IPS-18a (cell line): Measurements from ENCODE around the gene RAP1A.

ENCODE experiments used
- H3K27ac ChIP-seq: one replicate; pipeline ENCODE4 v1.5.1; 2013; ENCODE audit warnings: low read length
- H3K27me3 ChIP-seq: one replicate; pipeline ENCODE4 v1.6.1; 2013; ENCODE audit warnings: mild to moderate bottlenecking, low read length; ENCODE audit not compliant: control insufficient read depth, insufficient read depth
- H3K36me3 ChIP-seq: one replicate; pipeline ENCODE4 v1.6.1; 2013; ENCODE audit warnings: low read depth, low read length; ENCODE audit not compliant: control insufficient read depth
- H3K4me1 ChIP-seq: one replicate; pipeline ENCODE4 v1.6.1; 2013; ENCODE audit warnings: low read depth, low read length; ENCODE audit not compliant: control insufficient read depth
- H3K4me3 ChIP-seq: one replicate; pipeline ENCODE4 v1.5.1; 2013; ENCODE audit warnings: low read length
- H3K9ac ChIP-seq: one replicate; pipeline ENCODE4 v1.6.1; 2013; ENCODE audit warnings: mild to moderate bottlenecking, low read length, moderate library complexity
- H3K9me3 ChIP-seq: one replicate; pipeline ENCODE4 v1.6.1; 2013; ENCODE audit warnings: low read depth, low read length; ENCODE audit not compliant: control insufficient read depth

Gene RAP1A

GRCh38 chr1:111586112-111586511, 33.5 kb upstream of the RAP1A start:
- Histone ChIP-seq H3K4me1 (no peaks in the 10 kb centered on the region), H3K4me3 (no peak overlapping the region), H3K36me3 (no peaks in the 10 kb centered on the region), H3K27me3 (no peaks in the 10 kb centered on the region), H3K9me3 (no peaks in the 10 kb centered on the region), H3K9ac (no peak overlapping the region), H3K27ac (no peak overlapping the region)

- H3K36me3 ChIP-seq = no peaks in the 10 kb centered on the region
- no peaks in the 10 kb centered on the region for H3K27me3 ChIP-seq
- H3K9me3 ChIP-seq = no peaks in the 10 kb centered on the region
- H3K4me1 ChIP-seq = peaks cover 4% of the 10 kb centered on the region
- no peak overlapping the region for H3K4me3 ChIP-seq
- H3K9ac ChIP-seq = no peak overlapping the region
- H3K27ac ChIP-seq = no peak overlapping the region
These were observed 31.9 kb upstream of the RAP1A start for GRCh38 chr1:111587509-111588174.

- Histone ChIP-seq H3K4me1 (peaks cover 10% of the 10 kb centered on the region), H3K9ac (no peak overlapping the region), H3K36me3 (no peaks in the 10 kb centered on the region), H3K4me3 (no peak overlapping the region), H3K27me3 (no peaks in the 10 kb centered on the region), H3K27ac (no peak overlapping the region), H3K9me3 (no peaks in the 10 kb centered on the region)
These were observed 27.7 kb upstream of the RAP1A start for GRCh38 chr1:111591937-111592336.

GRCh38 chr1:111592389-111593361, 26.9 kb upstream of the RAP1A start:
- no peaks in the 10 kb centered on the region for H3K9me3 ChIP-seq
- no peak overlapping the region for H3K9ac ChIP-seq
- no peaks in the 10 kb centered on the region for H3K36me3 ChIP-seq
- H3K27me3 ChIP-seq = no peaks in the 10 kb centered on the region
- no peak overlapping the region for H3K27ac ChIP-seq
- peaks cover 10% of the 10 kb centered on the region for H3K4me1 ChIP-seq
- H3K4me3 ChIP-seq = no peak overlapping the region

GRCh38 chr1:111593403-111594305, 25.9 kb upstream of the RAP1A start:
- Histone ChIP-seq H3K36me3 (no peaks in the 10 kb centered on the region), H3K4me1 (peaks cover 10% of the 10 kb centered on the region), H3K9me3 (no peaks in the 10 kb centered on the region), H3K27ac (no peak overlapping the region), H3K27me3 (no peaks in the 10 kb centered on the region), H3K9ac (no peak overlapping the region), H3K4me3 (no peak overlapping the region)

- H3K27ac ChIP-seq = no peak overlapping the region
- H3K9ac ChIP-seq = no peak overlapping the region
- H3K27me3 ChIP-seq = no peaks in the 10 kb centered on the region
- no peak overlapping the region for H3K4me3 ChIP-seq
- H3K36me3 ChIP-seq = no peaks in the 10 kb centered on the region
- no peaks in the 10 kb centered on the region for H3K9me3 ChIP-seq
- H3K4me1 ChIP-seq = peaks cover 10% of the 10 kb centered on the region
These were observed 25.3 kb upstream of the RAP1A start for GRCh38 chr1:111594306-111594693.

- Histone ChIP-seq H3K27me3 (no peaks in the 10 kb centered on the region), H3K27ac (no peak overlapping the region), H3K9ac (no peak overlapping the region), H3K4me1 (peaks cover 10% of the 10 kb centered on the region), H3K4me3 (no peak overlapping the region), H3K36me3 (no peaks in the 10 kb centered on the region), H3K9me3 (no peaks in the 10 kb centered on the region)
These were observed 23.8 kb upstream of the RAP1A start for GRCh38 chr1:111595807-111596206.

GRCh38 chr1:111596499-111596898, 23.1 kb upstream of the RAP1A start:
- Histone ChIP-seq H3K36me3 (no peaks in the 10 kb centered on the region), H3K9ac (no peak overlapping the region), H3K4me1 (peaks cover 10% of the 10 kb centered on the region), H3K27me3 (no peaks in the 10 kb centered on the region), H3K4me3 (no peak overlapping the region), H3K27ac (no peak overlapping the region), H3K9me3 (no peaks in the 10 kb centered on the region)

- H3K36me3 ChIP-seq = no peaks in the 10 kb centered on the region
- no peak overlapping the region for H3K27ac ChIP-seq
- no peak overlapping the region for H3K4me3 ChIP-seq
- H3K27me3 ChIP-seq = no peaks in the 10 kb centered on the region
- no peaks in the 10 kb centered on the region for H3K9me3 ChIP-seq
- no peak overlapping the region for H3K9ac ChIP-seq
- H3K4me1 ChIP-seq = peaks cover 7% of the 10 kb centered on the region
These were observed 22.2 kb upstream of the RAP1A start for GRCh38 chr1:111597426-111597825.

- Histone ChIP-seq H3K4me1 (no peaks in the 10 kb centered on the region), H3K27ac (no peak overlapping the region), H3K9ac (no peak overlapping the region)
These were observed 21.0 kb upstream of the RAP1A start for GRCh38 chr1:111598544-111598943.

More at GRCh38 chr1:111598544-111598943, 21.0 kb upstream of the RAP1A start:
- H3K36me3 ChIP-seq = no peaks in the 10 kb centered on the region
- H3K4me3 ChIP-seq = no peak overlapping the region
- no peaks in the 10 kb centered on the region for H3K9me3 ChIP-seq
- H3K27me3 ChIP-seq = no peaks in the 10 kb centered on the region
